Neural progenitor cell (in vitro differentiated cells): ENCODE data around the gene MEOX1.

Experiments
- EZH2 ChIP-seq: fragments of 200-600 bp; sonication (generic); IDR thresholded peaks from 2 replicates; pipeline ENCODE4 v1.6.1; 2017; ENCODE audit warnings: antibody characterized with exemption, mild to moderate bottlenecking, moderate library complexity
- EZH2phosphoT487 ChIP-seq: fragments of 200-600 bp; sonication (generic); IDR thresholded peaks from 2 replicates; pipeline ENCODE4 v1.6.1; 2017; ENCODE audit warnings: antibody characterized with exemption
- TF ChIP-seq, protein P1 (sequence below): fragments of 200-600 bp; sonication (generic); IDR thresholded peaks from 2 replicates; pipeline ENCODE4 v1.5.1; 2017; ENCODE audit warnings: antibody characterized with exemption, mild to moderate bottlenecking

DNA sequence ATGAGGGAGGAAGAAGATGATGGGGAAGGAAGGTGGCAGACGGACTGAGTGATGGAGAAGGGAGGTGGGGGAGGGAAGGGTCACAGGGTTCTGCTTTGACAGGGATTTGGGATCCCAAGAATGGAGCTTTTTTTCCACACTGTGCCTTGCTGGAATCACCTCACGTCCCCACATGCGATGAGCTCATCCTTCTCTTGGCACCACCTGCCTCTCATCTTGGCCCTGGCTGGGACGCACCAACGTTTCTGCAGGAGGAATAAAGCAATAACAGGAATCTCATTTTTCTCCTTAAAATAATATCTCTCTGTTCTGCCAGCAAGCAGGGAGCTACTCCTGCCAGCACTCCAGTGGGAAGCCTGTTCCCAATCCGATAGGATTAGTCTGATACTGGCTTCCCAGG is 47.8 kb downstream of the MEOX1 start:
- TF ChIP-seq, protein P1, sequence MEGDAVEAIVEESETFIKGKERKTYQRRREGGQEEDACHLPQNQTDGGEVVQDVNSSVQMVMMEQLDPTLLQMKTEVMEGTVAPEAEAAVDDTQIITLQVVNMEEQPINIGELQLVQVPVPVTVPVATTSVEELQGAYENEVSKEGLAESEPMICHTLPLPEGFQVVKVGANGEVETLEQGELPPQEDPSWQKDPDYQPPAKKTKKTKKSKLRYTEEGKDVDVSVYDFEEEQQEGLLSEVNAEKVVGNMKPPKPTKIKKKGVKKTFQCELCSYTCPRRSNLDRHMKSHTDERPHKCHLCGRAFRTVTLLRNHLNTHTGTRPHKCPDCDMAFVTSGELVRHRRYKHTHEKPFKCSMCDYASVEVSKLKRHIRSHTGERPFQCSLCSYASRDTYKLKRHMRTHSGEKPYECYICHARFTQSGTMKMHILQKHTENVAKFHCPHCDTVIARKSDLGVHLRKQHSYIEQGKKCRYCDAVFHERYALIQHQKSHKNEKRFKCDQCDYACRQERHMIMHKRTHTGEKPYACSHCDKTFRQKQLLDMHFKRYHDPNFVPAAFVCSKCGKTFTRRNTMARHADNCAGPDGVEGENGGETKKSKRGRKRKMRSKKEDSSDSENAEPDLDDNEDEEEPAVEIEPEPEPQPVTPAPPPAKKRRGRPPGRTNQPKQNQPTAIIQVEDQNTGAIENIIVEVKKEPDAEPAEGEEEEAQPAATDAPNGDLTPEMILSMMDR: no peak
- TF ChIP-seq EZH2phosphoT487 (no peak), EZH2 (no peak)
